Left colon (tissue), 2 donors: ENCODE measurements around the gene GADD45G. TPM values are rescaled to one million over a fixed set of nuclear protein-coding genes. Genes with fewer than 3 reads are reported as not detected.

Source experiments
- ATAC-seq: fragments of 200-7000 bp; cut with Tn5 transposase; one replicate; pipeline ENCODE4 v1.9.1; 2020; ENCODE audit warnings: mild to moderate bottlenecking, moderate library complexity
- DNase-seq, 2 donors: peaks; one replicate each; pipeline ENCODE4 v3.0.0-alpha.2; 2020
- intact Hi-C, 2 donors: fragments of 100-400 bp; cut with DNase I in 1 of 2; cut with micrococcal nuclease in 1 of 2; formaldehyde crosslinking; loops; one replicate each; pipeline versions ENCODE4 v1.11.2 to v1.14.0; 2022; cut with DNase I, micrococcal nuclease
- long read RNA-seq: library from polyadenylated mRNA; unstranded; transcript quantifications from one replicate; pipeline ENCODE4 v2.0.0, GENCODE V29; 2021
- total RNA-seq, 2 donors: library from RNA; stranded (reverse); fragmentation: NEBNext Ultra II Directional; extraction: Animal tissue kit (Norgen Biotek cat#: 25700); gene quantifications; one replicate each; pipeline ENCODE4 v1.2.1, GENCODE V29; 2021
- donor health status: DM: no; HTN: no; CAD: no.
- donor health status: DM: yes; HTN: yes; CAD: no.

GADD45G gene
- total RNA-seq: 10 to 100 TPM in 1 of 2 donors, 1 to 10 TPM in 1; 5.3 to 13.9 TPM
- long read RNA-seq, transcript GADD45G-201 (4 exons, 1,065 nt): major isoform, 17 of 30 reads
- long read RNA-seq, partial matches to known transcripts: 1 of 30 reads
- long read RNA-seq, other reads (novel, unspliced or antisense): 12 of 30 reads

GRCh38 chr9:89604729-89605464, at the start of gene GADD45G:
Gene GADD45G, plus strand, starts transcription at chr9:89605012. Its CDS starts 110 bp downstream, at chr9:89605122.
- DNase-seq: peak; percentile 92 to 93
- ATAC-seq: peak; percentile 63
- intact Hi-C loops: loop anchor here (5.0 to 10.0 kb wide), 2 partner anchors 390 to 497 kb away; no protein-coding TSS in a partner anchor

GRCh38 chr9:89555036-89555415, 49.8 kb upstream of the GADD45G start:
- no peak for ATAC-seq
- intact Hi-C loops: no loop called here
- DNase-seq: no peak

GRCh38 chr9:89555451-89556375, 49.1 kb upstream of the GADD45G start:
- intact Hi-C loops: no loop called here
- ATAC-seq (peak; percentile 11), DNase-seq (no peak)

- DNase-seq (no peak), ATAC-seq (no peak)
- intact Hi-C loops: no loop called here
Observed at GRCh38 chr9:89558196-89558899, 46.5 kb upstream of the GADD45G start.

- intact Hi-C loops: no loop called here
Observed at GRCh38 chr9:89558948-89559347, 45.9 kb upstream of the GADD45G start.

DNA sequence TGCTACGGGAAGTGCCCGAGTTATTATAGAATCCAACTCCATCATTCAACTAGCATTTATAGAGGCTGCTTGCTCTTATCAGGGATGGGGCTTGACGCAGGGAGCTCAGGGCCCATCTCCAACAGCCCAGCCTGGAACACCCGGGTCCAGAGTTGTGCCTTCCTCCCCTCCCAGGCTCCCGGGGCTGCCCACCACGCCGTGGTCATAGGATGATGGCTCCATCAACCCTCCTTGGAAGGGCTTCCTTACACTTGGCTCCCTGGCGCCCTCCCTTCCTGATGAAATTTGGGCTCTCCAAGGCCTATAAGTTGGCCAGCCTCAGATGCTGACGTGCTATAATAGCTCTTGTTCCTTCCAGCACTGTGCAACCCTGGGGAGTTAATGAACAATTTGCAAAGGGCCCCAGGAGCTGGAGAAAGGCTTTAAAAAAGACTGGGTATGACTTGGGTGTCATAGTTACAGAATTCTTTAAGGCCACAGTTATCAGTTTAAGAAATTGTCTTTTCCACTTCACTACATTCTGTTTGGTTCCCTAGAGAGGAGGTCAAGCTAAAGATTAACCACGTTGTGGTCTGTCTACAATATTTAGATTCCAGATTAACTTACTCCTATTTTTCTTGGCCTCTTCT, 42.5 kb upstream of the GADD45G start:
- ATAC-seq (no peak), DNase-seq (no peak)
- intact Hi-C loops: no loop called here

More at GRCh38 chr9:89558948-89559347, 45.9 kb upstream of the GADD45G start:
- DNase-seq: no peak
- no peak for ATAC-seq

DNA sequence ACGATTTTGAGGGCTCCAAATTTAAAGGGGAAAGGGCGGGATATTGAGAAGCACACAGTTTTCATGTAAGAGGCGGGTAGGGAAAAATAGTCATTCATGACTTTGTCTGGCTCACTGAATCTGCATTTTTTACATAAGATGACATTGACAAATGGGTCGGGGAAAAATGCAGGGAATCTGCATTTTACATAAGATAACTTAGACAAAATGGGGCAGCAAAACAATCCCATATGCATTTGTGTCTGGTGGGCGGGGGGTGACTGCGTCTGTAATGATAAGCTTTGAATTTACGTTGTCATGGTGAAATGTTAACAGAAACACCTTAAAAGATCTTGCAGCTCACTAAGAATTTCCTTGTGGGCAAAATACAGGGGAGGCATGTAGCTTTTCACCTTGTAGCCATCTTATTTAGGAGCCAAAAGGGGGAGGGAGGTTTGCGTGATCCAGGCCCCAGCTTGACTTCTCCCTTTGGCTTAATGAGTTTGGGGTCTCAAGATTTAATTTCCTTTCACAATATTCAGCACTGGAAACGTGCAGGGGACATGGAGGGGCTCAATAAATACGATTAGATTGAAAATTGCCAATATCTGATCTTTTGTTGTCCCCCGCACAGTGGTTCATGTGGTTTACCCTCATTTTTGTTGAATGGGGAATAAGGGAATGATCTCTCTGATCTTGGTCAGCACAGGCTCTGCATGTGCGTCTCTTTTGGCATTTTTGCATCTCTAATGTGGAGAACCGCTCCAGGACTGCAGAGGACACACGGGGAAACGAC, 41.1 kb upstream of the GADD45G start:
- no peak for DNase-seq
- ATAC-seq: no peak
- intact Hi-C loops: no loop called here

DNA sequence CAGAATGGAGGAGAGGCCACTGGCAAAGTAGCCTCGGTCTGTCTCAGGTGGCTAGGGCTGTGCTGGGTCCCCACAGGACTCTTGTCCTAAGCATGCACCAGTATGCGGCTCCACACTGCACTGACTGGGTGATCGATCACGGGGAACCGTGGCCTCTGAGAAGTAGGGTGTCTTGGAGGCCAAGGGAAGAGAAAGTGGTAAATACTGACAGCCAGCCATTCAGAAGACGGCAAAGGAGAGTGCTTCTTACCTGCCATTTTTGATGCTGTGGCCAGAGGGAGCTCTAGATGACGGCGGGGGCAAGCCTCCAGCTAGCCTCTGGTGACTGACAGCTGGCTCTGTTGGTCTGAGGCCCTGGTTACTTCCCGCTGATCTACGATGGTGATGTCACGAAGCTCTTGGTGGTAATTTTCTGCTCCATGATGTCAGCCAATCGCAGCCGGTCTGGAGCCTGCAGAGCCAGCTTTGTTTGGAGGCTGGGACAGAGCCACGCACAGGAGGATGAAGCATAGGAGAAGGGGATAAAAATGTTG, 40.4 kb upstream of the GADD45G start:
- intact Hi-C loops: no loop called here
- ATAC-seq (peak; percentile 76), DNase-seq (no peak)

GRCh38 chr9:89567649-89568048, 37.2 kb upstream of the GADD45G start:
- intact Hi-C loops: no loop called here
- ATAC-seq (no peak), DNase-seq (no peak)

DNA sequence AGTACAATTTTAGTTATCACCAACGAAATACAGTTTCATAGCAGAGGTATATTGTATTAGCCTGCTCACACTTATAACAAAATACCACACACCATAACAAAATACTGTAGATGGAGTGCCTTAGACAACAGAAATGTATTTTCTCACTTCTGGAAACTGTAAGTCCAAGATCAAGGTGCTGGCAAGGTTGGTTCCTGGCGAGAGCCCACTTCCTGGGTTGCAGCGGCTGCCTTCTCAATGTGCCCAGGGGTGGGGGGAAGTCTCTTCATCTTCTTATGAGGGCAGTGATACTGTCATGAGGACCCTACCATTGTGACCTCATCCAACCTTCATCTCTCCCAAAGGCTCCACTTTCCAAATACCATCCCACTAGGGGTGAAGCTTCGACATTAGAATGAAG, 30.5 kb upstream of the GADD45G start:
- DNase-seq (no peak), ATAC-seq (no peak)
- intact Hi-C loops: no loop called here

- no peak for ATAC-seq
- intact Hi-C loops: no loop called here
- DNase-seq: no peak
Observed at GRCh38 chr9:89576404-89576839, 28.4 kb upstream of the GADD45G start.

DNA sequence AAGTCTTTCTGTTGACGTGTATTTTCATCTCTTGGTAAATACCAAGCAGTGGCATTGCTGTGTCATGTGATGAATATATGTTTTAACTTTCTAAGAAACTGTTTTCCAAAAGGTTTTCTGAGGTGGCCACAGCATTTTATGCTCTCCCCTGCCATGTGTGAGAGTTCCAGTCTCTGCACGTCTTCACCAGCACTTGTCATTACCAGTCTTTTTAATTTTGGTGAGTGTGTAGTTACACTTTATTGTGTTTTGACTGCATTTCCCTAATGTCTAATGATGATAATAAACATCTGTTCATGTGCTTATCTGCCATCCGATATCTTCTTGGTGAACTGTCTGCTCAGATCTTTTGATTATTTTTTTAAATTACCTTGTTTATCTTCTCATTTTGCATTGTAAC, 27.4 kb upstream of the GADD45G start:
- no peak for DNase-seq
- no peak for ATAC-seq
- intact Hi-C loops: no loop called here

DNA sequence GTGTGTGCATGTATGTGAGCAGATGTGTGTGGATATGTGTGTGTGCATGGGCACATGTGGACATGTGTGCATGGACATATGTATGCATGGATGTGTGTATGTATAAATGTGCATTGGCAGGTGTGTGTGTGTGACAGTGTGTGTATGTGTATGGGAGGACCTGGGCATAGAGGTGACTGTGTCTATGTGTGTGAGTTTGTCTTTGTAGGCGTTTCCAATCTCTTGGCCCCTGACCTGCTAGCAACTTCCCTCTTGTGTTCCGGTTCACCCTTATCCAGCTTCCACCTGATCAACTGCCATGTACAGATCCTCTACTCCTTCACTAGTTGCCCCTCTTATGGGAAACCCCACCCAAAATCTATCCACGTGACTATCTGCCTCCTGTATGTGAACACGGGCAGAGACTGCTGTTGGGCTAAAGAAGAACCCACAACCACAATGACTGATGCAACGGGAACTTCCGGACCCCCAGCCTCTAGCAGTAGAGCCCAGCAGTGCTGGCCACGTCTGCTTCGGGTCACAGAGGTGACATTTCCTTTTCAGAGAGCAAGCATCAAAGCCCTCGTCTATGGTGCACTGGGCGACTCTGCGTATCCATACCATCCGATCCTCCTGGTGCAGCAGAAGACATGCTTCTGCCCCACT, 24.9 kb upstream of the GADD45G start:
- DNase-seq (no peak), ATAC-seq (no peak)
- intact Hi-C loops: loop anchor here in 1 of 2 donors (10.0 kb wide), 1 partner anchor 1295 kb away; no protein-coding TSS in a partner anchor

DNA sequence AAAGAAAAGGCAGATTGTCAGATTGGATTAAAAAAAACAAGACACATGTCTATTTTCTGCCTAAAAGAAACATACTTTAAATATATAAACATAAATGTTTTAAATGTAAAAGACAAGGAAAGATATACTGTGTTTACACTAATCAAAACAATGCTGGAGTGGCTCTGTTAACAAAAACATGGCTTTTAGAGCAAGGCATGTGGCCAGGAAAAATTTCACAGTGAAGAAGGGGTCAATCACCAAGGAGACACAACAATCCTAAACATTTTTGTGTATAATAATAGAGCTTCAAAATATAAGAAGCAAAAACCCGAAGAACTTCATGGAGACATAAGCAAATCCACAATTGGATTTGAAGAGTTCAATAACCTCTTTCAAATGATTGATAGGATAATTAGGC, 18.5 kb upstream of the GADD45G start:
- no peak for DNase-seq
- ATAC-seq: no peak
- intact Hi-C loops: loop anchor here in 1 of 2 donors (10.0 kb wide), 1 partner anchor 1288 kb away; no protein-coding TSS in a partner anchor

- DNase-seq (no peak), ATAC-seq (no peak)
- intact Hi-C loops: loop anchor here in 1 of 2 donors (10.0 kb wide), 1 partner anchor 1286 kb away; no protein-coding TSS in a partner anchor
Observed at GRCh38 chr9:89588271-89588879, 16.4 kb upstream of the GADD45G start.

GRCh38 chr9:89590415-89590814, 14.4 kb upstream of the GADD45G start:
- ATAC-seq: no peak
- no peak for DNase-seq
- intact Hi-C loops: no loop called here
